HUDEP-2 (cell line): ENCODE data around the gene NXNL1.
A peak's percentile ranks its signal among the peaks of the same experiment; 100 is the strongest.

Experiments used
- DNase-seq, 76 experiments: peaks; one replicate each; lab custom pipeline; 2025; ENCODE audit not compliant: unreplicated experiment in 76 of 76; lab: John Stamatoyannopoulos, UW

NXNL1 gene

DNA sequence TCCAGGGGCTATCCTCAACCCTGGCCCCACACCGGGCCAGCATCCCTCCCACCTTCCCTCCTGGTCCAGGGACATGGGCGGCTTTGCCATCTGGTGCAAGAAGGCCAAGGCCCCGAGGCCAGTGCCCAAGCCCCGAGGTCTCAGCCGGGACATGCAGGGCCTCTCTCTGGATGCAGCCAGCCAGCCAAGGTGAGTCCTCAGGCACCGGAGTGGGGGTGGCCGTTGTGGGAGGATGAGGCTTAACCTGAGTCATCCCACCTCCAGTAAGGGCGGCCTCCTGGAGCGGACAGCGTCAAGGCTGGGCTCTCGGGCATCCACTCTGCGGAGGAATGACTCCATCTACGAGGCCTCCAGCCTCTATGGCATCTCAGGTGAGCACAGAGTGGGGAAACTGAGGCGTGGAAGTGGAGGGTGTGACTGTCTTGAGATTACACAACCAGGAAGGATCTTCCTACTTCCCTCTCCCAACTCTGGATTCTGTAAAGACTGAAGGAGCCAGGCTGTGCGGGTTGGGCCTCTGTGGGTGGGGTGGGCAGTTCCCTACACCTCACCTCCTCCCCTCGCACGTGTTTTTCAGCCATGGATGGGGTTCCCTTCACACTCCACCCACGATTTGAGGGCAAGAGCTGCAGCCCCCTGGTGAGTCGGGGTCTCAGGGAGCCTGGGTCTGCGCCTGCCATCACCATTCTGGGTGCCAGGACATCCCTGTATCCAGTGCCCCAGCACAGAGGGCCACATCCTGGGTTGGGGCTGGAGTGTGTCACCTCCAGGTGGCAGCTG lies 37.1 kb downstream of the NXNL1 start:
- DNase-seq = no peak

GRCh38 chr19:17421942-17422341 lies 38.8 kb downstream of the NXNL1 start:
- no peak for DNase-seq

DNA sequence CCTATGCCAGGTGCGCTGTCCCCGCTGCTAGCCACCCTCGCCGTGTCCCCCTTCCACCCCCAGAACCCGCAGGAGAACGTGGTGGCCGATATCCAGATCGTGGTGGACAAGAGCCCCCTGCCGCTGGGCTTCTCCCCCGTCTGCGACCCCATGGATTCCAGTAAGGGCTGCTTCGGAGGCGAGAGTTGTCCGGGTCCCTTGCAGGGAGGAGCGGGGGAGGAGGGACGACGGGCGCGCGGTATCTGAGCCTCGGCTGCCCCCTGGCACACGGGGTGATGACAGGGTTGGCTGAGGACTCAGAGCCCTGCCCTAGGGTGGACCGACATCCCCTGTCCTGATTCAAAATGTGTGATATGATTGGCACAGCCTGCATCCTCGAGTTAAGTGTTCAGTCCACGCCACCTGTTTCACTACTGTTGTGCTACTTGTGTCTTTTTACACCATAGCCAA lies 40.2 kb downstream of the NXNL1 start:
- DNase-seq = peak in 65 of 76 experiments; percentile 18 to 76 (median 55)

- DNase-seq = peak in 75 of 76 experiments; percentile 56 to 100 (median 99)
Observed at GRCh38 chr19:17419621-17420474, 40.9 kb downstream of the NXNL1 start, which contains the start of gene MVB12A. MVB12A (plus strand) TSS chr19:17420047; CDS start chr19:17420136, 89 bp downstream.

GRCh38 chr19:17419154-17419620 lies 41.5 kb downstream of the NXNL1 start:
- peak in 7 of 76 experiments; percentile 26 to 53 (median 31) for DNase-seq

DNA sequence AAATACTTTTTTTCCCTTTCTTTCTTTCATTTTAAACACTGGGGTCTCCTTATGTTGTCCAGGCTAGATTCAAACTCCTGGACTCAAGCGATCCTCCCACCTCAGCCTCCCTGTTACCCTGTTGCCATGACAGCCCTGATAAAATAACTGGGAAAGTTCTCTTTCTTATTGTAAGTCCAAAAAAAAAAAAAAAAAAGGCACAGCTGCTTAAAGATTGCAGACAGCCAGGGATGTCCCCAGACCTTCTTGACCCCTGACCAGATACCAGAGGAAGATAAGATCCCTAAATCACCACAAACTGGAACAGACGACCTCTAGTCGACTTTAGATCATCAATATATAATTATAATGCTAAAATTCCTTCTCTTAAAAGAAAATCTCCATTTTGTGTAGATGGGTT lies 42.0 kb downstream of the NXNL1 start:
- DNase-seq = no peak

- no peak for DNase-seq
Observed at GRCh38 chr19:17415121-17415520, 45.6 kb downstream of the NXNL1 start.

GRCh38 chr19:17414097-17414496 lies 46.6 kb downstream of the NXNL1 start:
- DNase-seq = no peak

DNA sequence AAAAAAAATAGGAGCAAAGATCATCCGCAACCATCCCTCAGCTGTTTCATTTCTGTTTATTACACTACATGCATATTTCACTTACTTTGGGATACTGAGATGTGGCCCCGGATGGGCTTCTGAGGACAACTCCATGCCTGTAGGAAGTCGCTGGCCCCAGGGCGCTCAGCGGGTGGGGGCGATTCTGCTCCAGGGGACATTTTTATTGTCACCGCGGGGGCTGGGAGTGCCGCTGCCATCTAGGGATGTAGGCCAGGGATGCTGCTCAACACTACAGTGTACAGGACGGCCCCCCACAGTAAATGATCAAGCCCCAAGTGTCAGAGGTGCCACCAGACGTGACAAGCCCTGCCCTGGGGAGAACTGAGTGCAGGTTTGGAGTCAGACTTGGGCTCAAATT lies 48.9 kb downstream of the NXNL1 start:
- no peak for DNase-seq

- no peak for DNase-seq
Observed at GRCh38 chr19:17409990-17410389, 50.7 kb downstream of the NXNL1 start.

DNA sequence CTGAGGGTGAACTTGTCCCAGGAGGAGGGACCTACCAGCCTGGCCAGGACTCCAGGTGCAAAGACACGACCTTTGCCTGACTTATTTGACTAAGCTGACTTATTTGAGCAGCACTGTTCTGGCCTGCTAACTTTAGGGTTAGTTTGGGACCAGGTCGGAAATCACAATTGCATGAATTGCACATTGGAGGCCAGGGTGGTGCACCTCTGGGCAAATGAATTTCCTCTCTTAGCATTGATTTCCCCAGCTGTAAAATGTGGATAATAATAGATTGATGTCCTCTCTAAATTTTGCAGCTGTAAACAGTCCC lies 53.9 kb downstream of the NXNL1 start:
- DNase-seq = peak in 2 of 76 experiments; percentile 43 to 45

DNA sequence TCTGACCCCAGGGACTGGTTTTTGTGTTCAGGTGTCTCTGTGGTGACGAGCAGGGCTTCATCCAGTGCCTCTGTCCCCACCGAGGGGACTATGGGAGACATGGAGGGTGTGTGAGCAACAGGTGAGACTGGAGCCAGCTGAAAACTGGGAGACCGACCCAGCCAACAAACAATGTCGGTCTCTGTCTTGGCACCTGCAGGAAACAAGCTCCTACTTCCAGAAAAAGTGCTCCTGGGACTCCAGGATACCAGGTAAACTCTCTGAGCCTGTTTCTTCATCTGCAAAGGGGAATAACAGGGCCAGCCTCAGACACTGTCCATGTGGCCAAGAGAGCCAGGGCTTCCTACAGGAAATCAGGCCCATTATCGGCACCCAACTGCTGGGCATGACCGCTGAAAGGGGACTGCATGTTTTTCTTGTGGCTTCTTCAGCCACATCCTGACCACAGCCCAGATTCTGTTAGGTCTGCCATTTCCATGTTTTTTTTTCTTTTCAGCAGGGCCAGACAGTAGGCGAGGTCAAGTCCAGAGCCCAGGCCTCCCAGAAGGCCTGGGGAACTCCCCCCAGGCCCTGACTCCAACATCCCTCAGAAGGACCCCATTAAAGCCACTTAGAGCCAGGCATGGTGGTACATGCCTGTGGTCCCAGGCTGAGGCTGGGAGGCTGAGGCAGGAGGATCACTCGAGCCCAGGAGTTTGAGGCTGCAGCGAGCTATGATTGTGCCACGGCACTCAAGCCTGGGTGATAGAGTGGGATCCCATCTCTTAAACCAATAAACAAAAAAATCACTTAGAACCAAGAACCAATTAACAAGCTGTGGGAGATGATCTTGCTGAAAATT lies 54.5 kb downstream of the NXNL1 start:
- DNase-seq = peak in 18 of 76 experiments; percentile 5 to 85 (median 32)
